ENCODE results near the gene BMP8B.

GRCh38 chr1:39828734-39829133 lies 40.1 kb upstream of the BMP8B start:
- TF ChIP-seq EP300 (IDR thresholded peaks at IDR 0.05) (no peak), POLR2A (IDR thresholded peaks at IDR 0.05; ENCODE audit: low read depth) (no peak)
